HG03066 (cell line): ENCODE data around the gene NR2F2.

ENCODE experiments used
- ATAC-seq: cut with Tn5 transposase; IDR thresholded peaks from one replicate; pipeline ENCODE4 v1.9.1; 2021; ENCODE audit warnings: low read depth; ENCODE audit not compliant: unreplicated experiment

NR2F2 gene

DNA sequence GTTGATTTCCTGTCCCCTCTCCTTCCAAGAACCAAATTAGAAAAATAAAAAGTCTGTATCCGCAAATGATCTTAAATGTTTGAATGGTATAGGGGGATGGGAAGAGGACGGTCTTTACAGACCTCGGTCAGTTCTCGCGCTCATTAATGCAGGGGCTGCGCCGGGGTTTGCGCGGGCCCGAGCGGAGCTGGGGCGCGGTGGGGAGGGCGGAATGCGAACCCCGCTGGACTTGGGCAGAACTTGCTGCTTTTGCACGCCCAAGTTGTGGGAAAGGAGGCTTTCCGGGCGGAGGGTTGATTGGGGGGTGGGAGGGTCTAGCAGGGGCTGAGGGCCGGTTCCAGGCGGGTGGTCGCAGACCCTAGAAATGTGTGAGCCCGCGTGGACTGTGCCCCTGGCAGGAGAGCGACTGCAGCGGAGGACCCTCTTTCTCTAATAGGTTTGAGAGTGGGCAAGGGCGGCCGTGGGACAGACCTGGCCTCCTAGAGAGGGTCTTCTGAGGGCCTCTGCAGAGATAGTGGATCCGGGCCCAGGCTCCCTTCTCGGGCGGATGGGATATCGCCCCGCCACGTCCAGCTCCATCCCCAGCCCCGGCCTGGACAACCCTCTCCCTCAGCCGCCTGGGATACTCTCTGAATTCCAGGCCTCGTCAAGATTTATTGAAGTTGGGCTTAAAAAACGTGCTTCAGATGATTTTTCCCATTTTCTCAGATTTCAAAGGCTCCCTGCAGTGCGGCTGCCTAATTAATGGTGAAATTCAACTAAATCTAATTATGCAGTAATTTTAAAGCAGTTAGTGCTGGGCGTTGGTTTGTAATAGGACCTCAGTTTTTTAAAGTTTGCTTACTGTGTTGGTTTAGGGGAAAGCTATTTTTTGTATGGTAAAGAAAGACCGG, 11.3 kb downstream of the NR2F2 start:
- ATAC-seq, result no peak

DNA sequence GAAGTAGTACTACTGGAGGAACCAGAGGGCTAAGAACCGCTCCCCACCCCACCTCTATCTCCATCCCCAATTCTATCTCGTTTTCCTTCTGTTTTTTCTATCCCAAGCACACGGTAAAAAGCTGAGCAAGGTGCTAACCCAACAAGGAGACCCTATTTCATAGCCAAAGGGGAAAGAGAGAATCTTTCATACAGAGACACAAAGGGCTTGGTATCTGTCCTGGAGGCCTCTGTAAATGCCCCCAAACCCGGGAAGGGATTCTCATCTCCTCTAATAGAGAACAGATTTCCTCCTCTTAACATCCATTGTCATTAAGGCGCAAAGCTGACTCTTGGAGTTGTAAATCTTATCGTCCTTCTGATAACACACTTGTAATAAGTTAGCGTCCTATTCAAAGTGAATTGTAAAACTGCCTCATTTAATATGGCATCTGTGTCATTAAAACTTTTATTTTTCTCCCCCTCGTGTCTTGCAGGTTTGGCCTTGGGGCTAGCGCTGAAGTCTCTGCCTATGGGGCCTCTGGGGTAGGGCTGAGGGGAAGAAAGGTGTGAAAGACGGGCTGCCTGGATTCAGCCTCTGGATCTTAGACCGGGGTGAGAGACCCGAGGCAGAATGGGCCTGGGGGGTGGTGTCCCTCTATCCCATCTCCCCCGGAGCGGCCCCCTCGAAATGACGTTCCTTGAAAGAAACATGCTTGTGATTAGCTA, 12.1 kb downstream of the NR2F2 start:
- ATAC-seq, result no peak

DNA sequence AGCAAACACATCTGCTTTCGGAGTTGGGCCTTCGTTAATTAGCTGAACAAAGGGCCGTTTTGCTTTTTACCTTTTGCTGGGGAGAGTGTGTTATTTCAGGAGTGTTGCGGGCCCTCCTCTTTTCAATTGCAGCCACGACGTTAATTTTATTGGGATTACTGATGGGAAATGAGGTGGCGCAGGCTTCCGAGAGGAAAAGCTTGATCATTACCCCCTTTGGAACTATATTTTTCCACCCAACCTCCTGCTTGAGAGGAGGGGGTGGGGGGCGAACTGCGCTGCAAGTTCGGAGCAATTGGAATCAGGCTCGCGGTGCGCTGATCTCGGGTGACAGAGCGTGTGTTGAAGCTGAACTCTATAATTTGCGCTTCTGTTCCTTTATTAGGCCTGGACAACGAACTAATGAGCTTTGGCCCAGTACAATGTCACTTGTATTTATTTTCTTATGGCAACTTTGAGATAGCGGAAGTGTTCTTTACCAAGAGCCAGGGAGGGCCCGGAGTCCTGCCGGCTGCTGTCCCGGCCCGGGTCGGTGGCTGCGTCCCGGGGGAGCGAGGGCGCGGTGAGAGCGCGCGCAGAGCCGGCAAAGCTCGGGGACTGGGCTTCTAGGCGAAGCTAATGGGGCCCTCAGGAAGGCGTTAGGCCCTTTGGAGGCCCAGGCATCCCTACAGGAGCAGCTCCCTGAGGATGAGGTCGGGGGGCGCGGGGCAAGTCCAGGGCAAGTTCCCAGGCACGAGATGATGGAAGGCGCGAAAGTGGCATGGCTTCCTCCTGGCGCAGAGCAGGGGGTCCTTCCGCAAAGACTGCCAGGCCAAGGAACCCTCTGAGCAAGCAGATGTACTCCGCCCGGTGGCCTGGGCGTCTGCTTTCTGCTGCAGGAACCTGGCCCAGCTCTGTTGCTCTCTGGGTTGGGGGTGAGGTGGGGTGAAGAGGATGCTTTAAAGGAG, 12.9 kb downstream of the NR2F2 start:
- ATAC-seq, result no peak

DNA sequence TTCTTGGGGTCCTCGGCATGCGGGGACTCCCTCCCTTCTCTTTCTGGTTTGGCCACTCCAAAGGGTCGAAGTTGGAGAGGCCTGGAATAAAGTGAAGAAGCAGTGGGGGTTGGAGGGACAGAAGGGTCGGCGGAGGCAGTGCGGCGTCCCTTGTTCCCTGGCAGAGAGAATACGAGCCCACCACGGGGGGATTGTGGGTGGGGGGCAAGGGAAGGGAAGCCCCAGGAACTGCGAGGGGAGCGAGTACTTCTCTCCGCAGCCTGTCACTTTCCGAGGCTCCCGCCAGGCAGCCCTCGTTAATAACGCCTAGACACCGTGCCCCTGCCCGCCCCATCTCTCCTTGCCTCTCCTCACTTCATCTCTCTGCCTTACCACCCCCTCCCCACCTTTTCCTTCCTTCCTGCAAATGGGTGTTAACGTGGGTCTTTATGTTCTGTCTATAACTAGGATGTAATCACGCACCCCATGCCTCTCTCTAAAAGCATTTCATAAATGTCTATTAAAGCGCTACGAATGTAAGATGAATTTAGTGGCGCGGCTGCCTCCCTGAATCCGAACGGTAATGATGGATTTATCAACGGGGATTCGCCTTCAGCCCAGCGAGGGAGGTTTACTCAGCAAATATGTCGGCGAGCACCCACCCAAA, 13.7 kb downstream of the NR2F2 start:
- no peak for ATAC-seq

DNA sequence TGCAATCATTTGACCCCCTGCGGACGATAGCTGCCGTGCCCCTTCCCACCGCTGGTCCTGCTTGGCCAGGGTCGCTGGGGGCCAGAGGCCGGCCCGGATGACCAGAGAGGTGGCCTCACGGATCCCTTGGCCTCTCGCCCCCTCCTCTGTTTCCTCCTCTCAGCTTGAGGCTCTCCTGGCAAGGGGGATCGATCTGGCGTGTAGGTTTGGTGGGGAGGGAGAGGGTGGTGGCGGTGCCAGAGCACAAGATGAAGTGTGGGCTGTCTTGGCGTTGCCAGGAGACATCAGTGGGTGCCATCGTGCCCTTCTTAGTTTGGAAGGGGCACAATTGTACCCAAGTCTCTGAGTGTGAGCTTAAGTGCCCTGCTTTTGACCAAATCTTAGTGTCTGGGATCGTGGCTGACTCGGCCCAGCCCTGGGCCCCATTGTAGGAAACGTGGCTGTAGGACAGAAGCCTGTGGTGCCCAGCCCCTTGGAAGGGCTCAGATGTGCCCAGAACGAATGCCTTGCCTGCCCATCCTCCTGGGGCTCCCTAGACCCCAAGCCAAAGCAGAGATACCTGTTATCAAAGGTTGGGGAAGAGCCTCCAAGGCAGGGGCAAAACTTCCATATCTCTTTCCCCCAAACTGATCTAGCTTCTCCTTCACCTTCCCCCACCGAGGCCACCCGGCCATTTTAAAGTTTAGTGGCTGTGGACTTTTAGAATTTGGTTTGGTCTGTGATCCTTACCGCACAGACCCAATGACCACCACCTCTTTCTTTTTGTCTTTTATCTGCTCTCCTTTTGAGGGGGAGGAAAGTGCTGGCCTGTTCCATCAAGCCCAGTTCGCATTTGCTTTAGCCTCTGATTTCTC, 14.4 kb downstream of the NR2F2 start:
- no peak for ATAC-seq

DNA sequence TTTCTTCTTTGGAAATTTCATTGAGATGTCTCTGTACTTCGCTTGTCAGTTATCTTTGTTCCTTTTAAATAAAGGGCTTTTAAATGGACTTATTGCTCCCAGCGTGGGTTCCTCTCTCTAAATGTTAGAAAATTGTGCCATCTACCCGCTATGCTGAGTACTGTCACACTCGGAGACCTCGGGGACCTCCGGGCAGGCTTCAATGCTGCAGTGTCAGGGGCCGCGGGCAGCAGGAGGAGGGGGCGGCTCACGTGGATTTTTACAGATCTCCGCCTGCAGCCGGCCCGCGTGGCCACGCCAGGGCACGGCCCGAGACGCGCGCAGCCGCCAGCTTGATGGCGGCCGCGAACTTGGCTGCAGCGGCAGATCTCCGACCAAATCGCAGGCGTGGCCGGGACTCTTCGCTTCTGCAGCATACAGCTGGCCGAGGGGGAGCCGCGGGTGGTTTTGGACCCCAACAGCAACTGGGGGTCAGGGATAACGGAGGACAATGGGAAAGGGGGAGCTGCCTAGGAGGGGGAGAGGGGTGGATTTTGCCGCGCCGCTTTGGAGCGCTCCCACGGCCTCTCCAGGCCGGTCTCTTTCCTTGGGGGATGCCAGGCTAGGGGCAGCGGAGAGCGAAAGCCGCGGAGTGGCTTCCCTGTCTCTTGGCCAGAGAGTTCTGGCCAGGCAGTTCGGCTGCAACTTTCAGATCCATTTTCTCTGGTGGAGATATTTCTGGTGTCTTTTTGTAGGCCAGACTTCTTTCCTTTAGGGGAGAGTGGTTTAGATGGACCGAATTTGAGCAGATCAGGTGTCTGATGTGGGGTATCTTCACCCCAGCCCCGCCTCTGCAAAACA, 15.3 kb downstream of the NR2F2 start:
- peak; percentile 62 for ATAC-seq

DNA sequence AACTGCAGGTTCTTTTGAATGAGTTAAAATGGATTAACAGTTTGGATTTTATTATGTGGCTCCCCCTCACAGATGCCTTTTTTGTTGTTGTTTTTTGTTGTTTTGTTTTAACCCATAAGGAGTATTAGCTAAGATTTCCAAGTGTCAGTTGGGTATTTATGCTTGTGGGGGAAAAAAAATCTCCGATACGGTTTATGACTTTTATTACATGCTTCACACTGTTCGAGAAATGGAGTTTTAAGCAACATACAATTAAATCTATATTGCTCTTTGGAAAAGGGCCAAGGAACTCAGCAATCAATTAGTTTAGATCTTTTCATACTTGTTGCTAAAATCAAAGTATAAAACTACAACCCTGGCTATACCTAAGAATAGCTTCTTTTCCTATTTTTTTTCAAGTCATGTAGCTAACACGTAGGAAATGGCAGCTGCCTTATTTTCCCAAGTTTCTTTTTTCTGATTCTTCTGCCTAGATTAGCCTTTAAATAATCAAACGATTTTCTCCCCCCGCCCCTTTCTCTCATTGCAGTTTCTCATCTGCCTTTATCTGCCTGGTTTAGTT, 16.0 kb downstream of the NR2F2 start:
- no peak for ATAC-seq

DNA sequence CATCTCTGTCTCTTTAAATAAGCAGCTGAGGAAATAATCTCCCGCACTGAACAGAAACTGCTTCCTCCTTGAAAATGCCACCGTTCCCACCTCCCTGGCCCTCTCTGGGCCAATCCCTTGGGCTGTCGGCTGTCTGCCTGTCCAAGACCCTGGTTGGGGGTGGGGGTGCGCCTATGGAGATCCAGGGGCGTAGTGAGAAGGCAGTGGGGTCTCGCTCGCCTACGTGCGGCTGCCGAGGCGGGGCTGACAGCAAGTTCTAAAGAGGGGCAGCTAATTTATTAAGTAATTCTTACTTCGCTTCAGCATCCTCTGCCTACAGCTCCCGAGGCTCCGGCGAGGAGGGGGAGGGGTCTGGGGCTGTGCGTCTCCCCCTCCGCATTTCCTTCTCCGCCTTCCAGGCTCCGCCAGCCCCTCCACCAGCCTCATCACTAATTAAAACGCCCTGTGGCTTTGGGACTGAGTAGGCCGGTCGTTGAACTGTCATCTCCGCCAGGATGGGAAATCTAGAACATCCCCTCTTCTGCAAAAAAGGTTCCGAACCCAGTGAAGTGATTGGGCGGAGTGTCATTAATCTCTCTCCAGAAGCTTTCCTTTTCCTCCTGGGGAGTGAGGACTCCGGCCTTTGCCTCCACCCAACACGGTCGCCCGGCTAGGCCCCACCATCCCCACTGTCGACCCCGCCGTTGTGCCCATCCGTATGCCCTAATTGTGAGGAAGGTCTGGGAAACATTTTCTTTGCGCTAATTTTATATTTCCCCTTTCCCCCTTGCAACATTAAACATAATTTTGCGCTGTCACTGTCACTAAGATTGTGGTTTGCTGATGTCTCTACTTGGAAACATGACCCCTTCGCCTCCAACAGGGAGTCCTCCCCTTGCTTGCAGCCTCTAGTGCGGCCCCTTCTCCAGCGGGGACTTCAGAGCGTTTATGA, 16.9 kb downstream of the NR2F2 start:
- ATAC-seq, result no peak

DNA sequence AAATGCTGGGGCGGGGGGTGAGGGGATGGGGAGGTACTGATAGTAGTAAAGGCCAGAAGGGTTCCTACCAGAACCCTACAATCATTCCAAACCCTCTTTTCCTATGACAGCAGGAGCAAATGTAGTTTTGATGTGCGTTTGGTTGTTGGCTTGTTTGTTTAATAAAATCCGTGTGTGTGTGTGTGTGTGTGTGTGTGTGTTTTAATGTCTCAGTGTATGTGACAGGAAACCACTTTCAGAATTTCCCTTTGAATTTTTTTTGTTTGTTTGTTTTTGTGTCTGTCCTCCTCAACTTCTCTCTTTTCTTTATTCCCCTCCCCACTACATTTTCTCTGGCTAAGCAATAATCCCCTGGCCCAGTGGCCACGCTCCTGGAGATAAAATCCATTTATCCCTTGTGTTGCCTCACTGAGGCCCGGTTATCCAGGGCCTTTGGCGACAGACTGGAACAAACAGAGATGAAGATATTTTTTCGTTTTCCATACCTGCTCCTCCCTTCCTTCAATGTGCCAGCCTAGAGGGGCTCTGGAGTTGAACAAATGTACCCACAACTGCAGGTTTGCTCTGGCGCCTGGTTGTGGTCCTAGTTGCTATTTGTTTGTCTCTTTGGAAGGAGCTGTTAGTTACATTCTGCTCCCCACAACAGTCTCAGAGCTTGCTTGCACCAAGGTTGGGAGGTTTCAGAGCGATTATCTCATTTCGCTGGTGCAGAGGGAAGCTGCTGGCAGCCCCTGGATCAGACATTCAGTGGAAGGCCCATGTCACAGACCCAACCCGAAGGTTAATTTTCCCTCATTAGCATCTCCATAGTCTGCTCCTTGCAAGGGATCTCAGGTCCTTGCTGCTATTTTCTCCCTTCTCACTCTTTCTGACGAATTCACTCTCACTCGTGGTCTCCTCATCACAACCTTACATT, 17.9 kb downstream of the NR2F2 start:
- ATAC-seq, result no peak

DNA sequence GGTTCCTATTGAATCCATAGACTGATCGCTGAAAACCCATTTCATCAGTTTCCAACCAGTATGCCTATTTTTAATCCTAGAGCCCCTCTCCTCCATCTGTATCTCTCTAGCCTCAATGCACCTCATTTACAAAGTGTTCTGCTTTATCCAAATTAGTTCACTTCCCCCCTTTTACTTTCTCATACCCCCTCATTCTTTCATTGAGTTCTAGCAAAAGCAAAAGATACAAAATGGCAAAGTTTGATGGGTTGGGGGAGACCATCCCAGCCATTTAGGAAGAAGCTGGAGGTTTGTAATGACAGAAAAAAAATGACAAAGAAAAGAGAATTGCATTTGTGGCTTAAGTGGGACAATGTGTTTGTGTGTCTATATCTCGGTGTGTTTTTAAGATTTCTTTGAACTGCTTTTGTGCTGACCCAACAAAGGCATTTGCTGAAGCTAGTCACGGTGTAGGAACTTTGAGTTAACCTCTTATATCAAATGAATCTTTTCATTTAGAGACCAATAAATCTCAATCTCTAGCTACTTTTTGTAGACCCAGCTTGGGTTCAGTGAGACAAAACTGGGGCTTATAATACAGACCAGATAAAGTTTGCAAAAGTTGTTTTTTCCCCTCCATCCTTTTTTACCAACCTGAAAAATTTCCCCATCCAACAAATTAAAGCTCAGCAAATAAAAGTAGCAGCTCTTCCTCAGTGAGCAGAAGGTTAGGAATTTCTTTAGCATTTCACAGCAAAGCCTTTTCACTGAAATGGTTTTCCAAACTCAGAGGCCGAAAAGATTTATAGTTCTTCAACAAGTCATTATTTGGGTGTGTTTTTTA, 18.7 kb downstream of the NR2F2 start:
- no peak for ATAC-seq

DNA sequence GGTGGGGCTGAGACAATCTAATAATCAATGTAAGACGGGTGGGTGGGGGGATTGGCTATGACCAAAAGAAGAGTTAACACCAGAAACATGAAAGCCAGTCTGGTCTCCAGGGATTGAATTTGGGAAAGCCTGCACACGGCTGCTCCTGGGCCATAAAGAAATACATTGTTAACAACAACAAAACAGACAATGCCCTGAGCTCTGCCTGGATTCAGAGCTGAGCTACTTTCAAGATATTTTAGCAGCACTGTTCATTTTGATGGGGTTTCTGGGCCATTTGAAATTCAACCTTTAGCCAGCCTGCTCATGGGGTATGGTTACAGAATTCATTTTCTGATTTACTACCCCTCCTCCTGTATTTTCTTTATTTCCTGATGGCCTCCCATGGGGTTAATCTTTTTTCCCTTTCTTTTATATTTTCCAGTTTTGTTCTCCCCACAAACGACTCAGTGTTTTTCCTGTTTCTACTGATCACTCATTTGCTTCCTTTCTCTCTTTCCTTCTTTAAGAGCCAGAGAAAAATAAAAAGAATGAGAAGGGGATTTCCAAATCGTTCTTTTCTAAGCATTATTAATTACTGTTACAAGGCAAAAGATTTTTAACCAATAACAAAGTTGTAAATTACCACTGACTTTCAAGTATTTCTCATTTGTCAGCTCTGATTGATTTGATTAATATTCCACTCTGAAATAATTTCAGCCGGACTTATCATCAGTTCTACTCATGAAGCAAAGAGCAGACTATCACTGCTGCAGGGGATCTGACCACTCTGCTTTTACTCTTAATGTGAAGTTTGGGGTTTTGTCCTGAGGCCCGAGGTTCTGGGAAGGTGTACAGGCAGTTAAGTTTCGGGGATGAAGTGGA, 19.6 kb downstream of the NR2F2 start:
- ATAC-seq, result no peak

DNA sequence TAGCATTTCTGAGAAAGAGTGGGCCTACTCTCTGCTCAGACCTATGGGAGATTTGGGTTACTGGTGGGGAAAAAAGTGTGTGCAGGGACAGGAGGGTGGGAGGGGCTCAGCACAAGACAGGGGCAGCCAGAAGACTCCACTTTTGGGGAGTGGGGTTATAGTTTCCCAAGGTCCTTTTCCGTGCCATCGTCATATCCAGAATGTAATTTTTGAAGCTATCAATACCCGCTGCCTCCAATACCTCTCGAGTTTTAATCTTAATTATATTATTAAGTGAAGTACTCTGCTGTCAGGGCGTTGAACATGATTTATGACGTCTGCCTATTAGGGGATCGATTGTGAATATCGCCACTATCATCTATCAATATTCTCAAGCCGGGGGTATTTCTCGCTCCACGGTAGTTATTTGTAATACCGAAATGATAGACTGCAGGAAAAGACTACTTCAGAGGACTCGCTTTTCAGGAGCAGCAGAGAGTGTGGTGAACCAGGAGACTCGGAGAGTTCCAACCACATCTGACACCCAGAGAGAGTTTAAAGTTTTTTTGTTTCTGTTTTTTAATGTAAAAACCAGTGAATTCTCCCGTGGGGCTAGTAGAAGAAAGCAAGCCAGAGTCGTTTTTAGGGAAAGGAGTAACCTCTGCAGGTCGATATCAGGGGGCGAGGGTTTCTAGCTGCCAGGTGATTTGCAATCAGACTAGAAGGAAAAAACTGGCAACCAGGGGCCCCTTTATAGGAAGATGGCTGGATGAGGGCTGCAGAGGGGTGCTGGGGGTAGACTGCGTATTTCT, 20.6 kb downstream of the NR2F2 start:
- no peak for ATAC-seq

DNA sequence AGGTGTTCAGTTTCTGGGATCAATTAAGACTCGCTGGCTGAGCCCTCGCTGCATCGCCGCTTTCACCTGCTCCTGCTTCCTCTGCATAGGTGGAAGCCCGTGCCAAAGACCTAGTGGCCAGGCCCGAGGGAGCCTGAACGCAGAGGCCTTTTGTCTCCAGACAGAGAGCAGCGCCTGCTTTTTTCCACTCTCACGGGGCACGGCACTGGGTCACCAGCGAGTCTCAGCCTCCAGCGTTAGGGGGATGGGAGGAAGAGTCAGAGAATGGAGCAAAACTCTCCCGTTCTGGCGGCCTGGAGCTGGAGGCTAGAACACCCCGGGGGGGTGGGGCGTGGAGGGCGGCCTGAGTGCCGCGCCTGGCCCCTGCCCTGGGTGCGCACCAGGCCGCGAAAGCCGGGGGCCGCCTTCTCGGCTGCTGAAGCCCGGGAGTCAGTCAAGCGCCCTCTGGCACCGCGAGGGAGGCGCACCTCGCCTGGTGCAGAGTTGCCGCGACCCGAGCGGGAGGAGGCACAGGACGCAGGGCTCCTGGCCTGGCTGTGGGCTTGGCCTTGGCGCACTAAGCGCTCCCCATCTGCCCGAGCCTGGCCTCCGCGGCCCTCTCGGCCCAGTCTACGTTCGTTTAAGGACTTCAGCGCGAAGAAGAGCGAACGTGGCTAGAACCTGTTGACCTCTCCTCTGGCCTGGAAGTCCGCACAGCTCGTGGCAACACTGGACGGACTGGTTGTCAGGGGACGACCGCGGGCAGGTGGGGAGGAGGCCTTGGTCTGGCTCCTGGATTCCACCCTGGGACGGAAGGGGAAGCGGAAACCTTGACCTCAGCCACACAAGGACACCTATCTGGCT, 21.5 kb downstream of the NR2F2 start:
- ATAC-seq, result no peak
